Body of pancreas (tissue), 4 donors: ENCODE data around the gene MYADML2.

Experiments used
- POLR2A ChIP-seq, 3 donors: fragments of 450-650 bp; IDR thresholded peaks; one replicate each; pipeline ENCODE4 v1.6.1; 2016; ENCODE audit warnings: antibody characterized with exemption in 3 of 3, mild to moderate bottlenecking in 2 of 3
- TF ChIP-seq, protein P1 (sequence below), 7 experiments: fragments of 450-650 bp in 4 of 7; fragments of 200-600 bp in 3 of 7; sonication (generic) in 3 of 7; IDR thresholded peaks; one replicate each; pipeline ENCODE4 v1.5.1; 2016 to 2019; ENCODE audit warnings: antibody characterized with exemption in 7 of 7

DNA sequence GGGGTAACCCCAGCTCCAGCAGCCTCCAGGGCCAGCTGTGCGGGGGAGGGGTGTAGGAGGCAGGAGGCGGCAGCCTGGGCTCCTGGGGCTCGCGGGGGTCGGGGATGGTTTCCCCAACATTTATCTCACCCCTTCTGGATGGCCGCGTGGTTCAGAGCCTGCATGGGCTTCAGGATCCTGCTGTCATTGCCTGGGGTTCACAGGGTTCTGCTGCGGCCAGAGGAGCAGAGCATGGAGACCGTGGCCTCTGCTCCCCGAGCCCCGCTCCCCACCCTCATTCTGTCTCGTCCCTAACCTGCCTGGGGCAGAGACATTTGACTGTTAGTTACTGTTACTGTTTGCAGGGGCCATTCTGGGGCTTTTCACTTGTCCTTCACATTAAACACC, 4.9 kb downstream of the MYADML2 start:
- TF ChIP-seq, protein P1, sequence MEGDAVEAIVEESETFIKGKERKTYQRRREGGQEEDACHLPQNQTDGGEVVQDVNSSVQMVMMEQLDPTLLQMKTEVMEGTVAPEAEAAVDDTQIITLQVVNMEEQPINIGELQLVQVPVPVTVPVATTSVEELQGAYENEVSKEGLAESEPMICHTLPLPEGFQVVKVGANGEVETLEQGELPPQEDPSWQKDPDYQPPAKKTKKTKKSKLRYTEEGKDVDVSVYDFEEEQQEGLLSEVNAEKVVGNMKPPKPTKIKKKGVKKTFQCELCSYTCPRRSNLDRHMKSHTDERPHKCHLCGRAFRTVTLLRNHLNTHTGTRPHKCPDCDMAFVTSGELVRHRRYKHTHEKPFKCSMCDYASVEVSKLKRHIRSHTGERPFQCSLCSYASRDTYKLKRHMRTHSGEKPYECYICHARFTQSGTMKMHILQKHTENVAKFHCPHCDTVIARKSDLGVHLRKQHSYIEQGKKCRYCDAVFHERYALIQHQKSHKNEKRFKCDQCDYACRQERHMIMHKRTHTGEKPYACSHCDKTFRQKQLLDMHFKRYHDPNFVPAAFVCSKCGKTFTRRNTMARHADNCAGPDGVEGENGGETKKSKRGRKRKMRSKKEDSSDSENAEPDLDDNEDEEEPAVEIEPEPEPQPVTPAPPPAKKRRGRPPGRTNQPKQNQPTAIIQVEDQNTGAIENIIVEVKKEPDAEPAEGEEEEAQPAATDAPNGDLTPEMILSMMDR (IDR thresholded peaks at IDR 0.05): no peak
- no peak for TF ChIP-seq POLR2A (IDR thresholded peaks at IDR 0.05)
